Tibial nerve (tissue), 4 donors: ENCODE data around the gene THY1. TPM values are rescaled to one million over a fixed set of nuclear protein-coding genes. Genes with fewer than 3 reads are reported as not detected.
"Not testable (repeated sequence)": the region's sequence is repeated elsewhere in the genome, so short reads cannot be mapped to it uniquely, and the experiment has no call there.

ENCODE experiments used
- DNase-seq, 2 donors: peaks; one replicate each; pipeline ENCODE4 v3.0.0-alpha.2; 2019; ENCODE audit warnings: low spot score in 2 of 2
- H3K27ac ChIP-seq, 4 donors: fragments of 200-600 bp; sonication (generic) in 3 of 4; one replicate each; pipeline ENCODE4 v1.5.1; 2017 to 2019; ENCODE audit warnings: mild to moderate bottlenecking in 1 of 4
- H3K27me3 ChIP-seq, 2 donors: fragments of 200-600 bp; sonication (generic) in 1 of 2; one replicate each; pipeline versions ENCODE4 v1.5.1 to v1.6.0; 2017 to 2019
- H3K36me3 ChIP-seq, 3 donors: fragments of 200-600 bp; sonication (generic); one replicate each; pipeline ENCODE4 v1.5.1; 2018 to 2019
- H3K4me1 ChIP-seq, 4 donors: fragments of 200-600 bp; sonication (generic) in 3 of 4; one replicate each; pipeline ENCODE4 v1.5.1; 2017 to 2019
- H3K4me3 ChIP-seq, 4 donors: fragments of 200-600 bp; sonication (generic) in 3 of 4; one replicate each; pipeline ENCODE4 v1.5.1; 2017 to 2019; ENCODE audit warnings: mild to moderate bottlenecking in 1 of 4, moderate library complexity in 1 of 4
- H3K9me3 ChIP-seq, 4 donors: fragments of 200-600 bp; sonication (generic) in 3 of 4; one replicate each; pipeline ENCODE4 v1.5.1; 2017 to 2019
- EP300 ChIP-seq, 2 donors: sonication (generic); formaldehyde crosslinking; IDR thresholded peaks; one replicate each; pipeline ENCODE4 v1.6.1; 2017; ENCODE audit warnings: antibody characterized with exemption in 2 of 2, mild to moderate bottlenecking in 1 of 2
- POLR2A ChIP-seq, 2 donors: fragments of 450-650 bp; IDR thresholded peaks; one replicate each; pipeline ENCODE4 v1.6.1; 2017; ENCODE audit warnings: antibody characterized with exemption in 2 of 2, mild to moderate bottlenecking in 2 of 2, moderate library complexity in 2 of 2
- WGBS, 2 donors: methylation state at CpG; one replicate each; pipeline ENCODE4 v1.1.5; 2018; 5-methylcytosine and 5-hydroxymethylcytosine counted together
- total RNA-seq, 4 donors: library from RNA; depleted of rRNA; stranded (reverse); fragments of >200 nt; gene quantifications; one replicate each; pipeline ENCODE4 v1.1.0, GENCODE V29; 2016
- TF ChIP-seq, protein P1 (sequence below), 5 experiments: fragments of 200-600 bp in 3 of 5; fragments of 450-650 bp in 2 of 5; sonication (generic) in 3 of 5; IDR thresholded peaks; one replicate each; pipeline ENCODE4 v1.5.1; 2016 to 2019; ENCODE audit warnings: antibody characterized with exemption in 5 of 5, mild to moderate bottlenecking in 3 of 5, moderate library complexity in 2 of 5

THY1 gene
- total RNA-seq, 4 donors from 2014 or later = 0.63 to 12.9 (median 11.1) TPM; not detected in 1

DNA sequence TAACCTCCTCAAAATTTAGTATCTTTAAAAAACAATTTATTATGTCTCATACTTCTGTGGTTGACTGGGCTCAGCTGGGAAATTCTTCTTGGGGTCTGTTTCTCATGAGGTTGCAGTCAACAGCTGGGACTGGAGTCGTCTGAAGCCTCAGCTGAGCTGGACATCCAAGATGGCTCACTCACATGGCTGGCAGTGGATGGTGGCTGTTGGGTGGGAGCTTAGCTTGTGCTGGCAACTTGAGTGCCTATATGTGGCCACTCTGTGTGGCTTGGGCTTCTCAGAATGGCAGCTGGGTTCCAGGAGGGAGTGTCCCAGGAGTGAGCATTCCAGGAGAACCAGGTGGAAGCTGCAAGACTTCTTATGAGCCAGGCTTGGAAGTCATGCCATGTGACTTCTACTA lies 13.2 kb downstream of the THY1 start:
- H3K4me3 ChIP-seq = no peak overlapping the region
- no peak overlapping the region for H3K27ac ChIP-seq
- DNase-seq = no peak
- no peaks in the 10 kb centered on the region for H3K9me3 ChIP-seq
- no peaks in the 10 kb centered on the region for H3K36me3 ChIP-seq
- no peak for TF ChIP-seq POLR2A (IDR thresholded peaks at IDR 0.05)
- TF ChIP-seq, protein P1, sequence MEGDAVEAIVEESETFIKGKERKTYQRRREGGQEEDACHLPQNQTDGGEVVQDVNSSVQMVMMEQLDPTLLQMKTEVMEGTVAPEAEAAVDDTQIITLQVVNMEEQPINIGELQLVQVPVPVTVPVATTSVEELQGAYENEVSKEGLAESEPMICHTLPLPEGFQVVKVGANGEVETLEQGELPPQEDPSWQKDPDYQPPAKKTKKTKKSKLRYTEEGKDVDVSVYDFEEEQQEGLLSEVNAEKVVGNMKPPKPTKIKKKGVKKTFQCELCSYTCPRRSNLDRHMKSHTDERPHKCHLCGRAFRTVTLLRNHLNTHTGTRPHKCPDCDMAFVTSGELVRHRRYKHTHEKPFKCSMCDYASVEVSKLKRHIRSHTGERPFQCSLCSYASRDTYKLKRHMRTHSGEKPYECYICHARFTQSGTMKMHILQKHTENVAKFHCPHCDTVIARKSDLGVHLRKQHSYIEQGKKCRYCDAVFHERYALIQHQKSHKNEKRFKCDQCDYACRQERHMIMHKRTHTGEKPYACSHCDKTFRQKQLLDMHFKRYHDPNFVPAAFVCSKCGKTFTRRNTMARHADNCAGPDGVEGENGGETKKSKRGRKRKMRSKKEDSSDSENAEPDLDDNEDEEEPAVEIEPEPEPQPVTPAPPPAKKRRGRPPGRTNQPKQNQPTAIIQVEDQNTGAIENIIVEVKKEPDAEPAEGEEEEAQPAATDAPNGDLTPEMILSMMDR (IDR thresholded peaks at IDR 0.05) = no peak
- TF ChIP-seq EP300 (IDR thresholded peaks at IDR 0.05) = no peak
- no peaks in the 10 kb centered on the region for H3K27me3 ChIP-seq
- WGBS, 2 donors = 62 to 100% methylated on average over 1 of the region's 1 CpG
- no peaks in the 10 kb centered on the region for H3K4me1 ChIP-seq

DNA sequence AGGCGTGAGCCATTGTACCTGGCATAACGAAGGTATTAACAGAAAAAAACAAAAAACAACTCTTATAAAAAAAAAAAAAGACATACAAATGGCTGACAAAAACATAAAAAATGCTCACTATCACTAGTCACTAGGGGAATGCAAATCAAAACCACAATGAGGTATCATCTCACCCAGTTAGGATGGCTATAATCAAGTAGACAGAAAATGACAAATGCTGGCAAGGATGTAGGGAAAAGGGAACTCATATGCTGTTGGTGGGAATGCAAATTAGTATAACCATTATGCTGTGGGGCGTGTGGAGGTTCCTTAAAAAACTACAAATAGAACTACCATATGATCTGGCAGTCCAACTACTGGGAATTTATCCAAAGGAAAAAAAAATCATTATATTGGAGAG lies 17.0 kb downstream of the THY1 start:
- no peaks in the 10 kb centered on the region for H3K4me1 ChIP-seq
- no peaks in the 10 kb centered on the region for H3K27me3 ChIP-seq
- H3K4me3 ChIP-seq = no peak overlapping the region
- WGBS, 2 donors = 93 to 94% methylated on average over 3 of the region's 3 CpGs
- no peak for DNase-seq
- H3K36me3 ChIP-seq = no peaks in the 10 kb centered on the region
- H3K27ac ChIP-seq = no peak overlapping the region
- TF ChIP-seq POLR2A (IDR thresholded peaks at IDR 0.05) = no peak
- TF ChIP-seq, protein P1 (IDR thresholded peaks at IDR 0.05) = no peak
- no peak for TF ChIP-seq EP300 (IDR thresholded peaks at IDR 0.05)
- peaks cover 0 to 8% (median 0%) of the 10 kb centered on the region in 4 donors for H3K9me3 ChIP-seq

DNA sequence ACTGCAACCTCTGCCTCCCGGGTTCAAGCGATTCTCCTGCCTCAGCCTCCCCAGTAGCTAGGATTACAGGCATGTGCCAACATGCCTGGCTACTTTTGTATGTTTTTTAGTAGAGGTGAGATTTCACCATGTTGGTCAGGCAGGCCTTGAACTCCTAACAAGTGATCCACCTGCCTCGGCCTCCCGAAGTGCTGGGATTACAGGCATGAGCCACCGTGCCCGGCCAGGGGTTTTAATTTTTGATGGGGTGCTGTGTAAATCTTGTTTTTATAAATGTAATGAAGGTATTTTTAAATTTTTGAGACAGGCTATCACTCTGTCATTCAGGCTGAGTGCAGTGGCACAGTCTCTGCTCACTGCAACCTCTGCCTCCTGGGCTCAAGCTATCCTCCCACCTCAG lies 17.5 kb downstream of the THY1 start:
- WGBS, 2 donors = 93% methylated on average over 6 of the region's 6 CpGs

DNA sequence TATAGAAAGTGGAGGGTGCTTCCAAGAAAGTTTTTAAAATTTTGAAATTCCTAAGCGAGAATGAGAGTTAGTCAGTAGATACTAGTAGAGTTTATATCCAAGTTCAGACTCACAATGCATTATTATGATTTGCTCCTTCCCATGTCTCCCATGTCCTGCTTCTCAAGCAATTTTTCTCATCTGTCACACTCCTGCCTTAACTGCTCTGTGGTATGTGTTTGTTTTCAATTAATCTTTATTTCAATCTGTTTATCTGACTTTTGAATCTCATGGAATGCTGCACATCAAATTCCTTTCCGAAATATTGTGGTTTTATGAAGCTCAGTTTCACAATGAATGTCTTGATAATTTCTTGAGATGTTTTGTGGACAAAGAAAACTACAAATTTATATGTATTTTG lies 18.1 kb downstream of the THY1 start:
- Histone ChIP-seq H3K4me3 (no peak overlapping the region), H3K27ac (no peak overlapping the region), H3K9me3 (peaks cover 0 to 20% (median 0%) of the 10 kb centered on the region in 4 donors), H3K36me3 (no peaks in the 10 kb centered on the region), H3K27me3 (no peaks in the 10 kb centered on the region), H3K4me1 (no peaks in the 10 kb centered on the region)
- WGBS, 2 donors = 30 to 46% methylated on average over 2 of the region's 2 CpGs
- no peak for DNase-seq
- TF ChIP-seq, protein P1 (IDR thresholded peaks at IDR 0.05) = no peak
- TF ChIP-seq EP300 (IDR thresholded peaks at IDR 0.05) (no peak), POLR2A (IDR thresholded peaks at IDR 0.05) (no peak)

More for the DNA sequence above, 17.5 kb downstream of the THY1 start:
- H3K27ac ChIP-seq, H3K36me3 ChIP-seq, H3K4me3 ChIP-seq, H3K27me3 ChIP-seq, DNase-seq, H3K4me1 ChIP-seq: not testable (repeated sequence)
- peaks cover 0 to 14% (median 0%) of the 10 kb centered on the region in 4 donors for H3K9me3 ChIP-seq

- Histone ChIP-seq H3K36me3 (no peaks in the 10 kb centered on the region), H3K27ac (no peak overlapping the region), H3K4me1 (no peaks in the 10 kb centered on the region), H3K27me3 (no peaks in the 10 kb centered on the region), H3K9me3 (peaks cover 0 to 38% (median 0%) of the 10 kb centered on the region in 4 donors), H3K4me3 (no peak overlapping the region)
- no peak for DNase-seq
- WGBS, 2 donors = 75 to 79% methylated on average over 5 of the region's 5 CpGs
- TF ChIP-seq EP300 (IDR thresholded peaks at IDR 0.05) (no peak), POLR2A (IDR thresholded peaks at IDR 0.05) (no peak)
- TF ChIP-seq, protein P1 (IDR thresholded peaks at IDR 0.05) = no peak
Observed at GRCh38 chr11:119403021-119403420, 20.0 kb downstream of the THY1 start.

DNA sequence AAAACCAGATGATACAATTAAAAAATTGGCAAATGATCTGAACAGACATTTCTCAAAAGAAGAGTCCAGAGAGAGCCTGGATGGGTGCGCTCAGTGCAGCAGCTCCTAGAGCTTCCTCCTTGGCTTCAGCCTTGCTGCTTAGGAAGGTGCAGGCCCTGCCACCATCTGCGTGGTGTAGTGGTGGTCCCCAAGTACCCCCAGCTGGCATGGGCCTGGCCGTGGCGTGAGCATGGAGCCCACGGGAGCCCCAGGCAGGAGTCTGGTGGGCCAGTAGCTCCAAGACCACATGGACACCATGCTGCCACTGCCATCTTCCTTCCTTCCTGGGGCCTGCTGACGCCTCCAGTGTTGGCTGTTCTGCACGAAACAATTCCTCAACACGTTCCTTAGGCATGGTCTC lies 20.5 kb downstream of the THY1 start:
- H3K4me3 ChIP-seq = no peak overlapping the region
- 85 to 95% methylated on average over 8 of the region's 8 CpGs for WGBS, 2 donors

More for the DNA sequence above, 20.5 kb downstream of the THY1 start:
- Histone ChIP-seq H3K27me3 (no peaks in the 10 kb centered on the region), H3K9me3 (peaks cover 0 to 44% (median 0%) of the 10 kb centered on the region in 4 donors), H3K36me3 (no peaks in the 10 kb centered on the region), H3K27ac (no peak overlapping the region), H3K4me1 (no peaks in the 10 kb centered on the region)
- DNase-seq = no peak
- TF ChIP-seq POLR2A (IDR thresholded peaks at IDR 0.05) = no peak
- no peak for TF ChIP-seq EP300 (IDR thresholded peaks at IDR 0.05)
- TF ChIP-seq, protein P1 (IDR thresholded peaks at IDR 0.05) = no peak
